Measurements from ENCODE around the gene ATP10A.

The ATP10A gene

GRCh38 chr15:25633862-25634261, 229.3 kb downstream of the ATP10A start:
- no peak for DNase-seq

GRCh38 chr15:25631971-25632370, 231.2 kb downstream of the ATP10A start:
- DNase-seq = no peak

Measured in NCI-H2227 treated with DMSO at 0.1 percent for 48 hours (cell line).